H1 (cell line): ENCODE results near the gene THAP4. TPM values are rescaled to one million over a fixed set of nuclear protein-coding genes. Genes with fewer than 3 reads are reported as not detected.

Experiments used
- CTCF ChIA-PET: fragments of 300-600 bp; sonication (Branson Sonifier 250); formaldehyde crosslinking; loops from one replicate; lab custom pipeline; 2021; ENCODE audit not compliant: partially characterized antibody; lab: Charles Lee
- POLR2A ChIA-PET: fragments of 300-600 bp; sonication (Branson Sonifier 250); formaldehyde crosslinking; loops from one replicate; lab custom pipeline; 2021; ENCODE audit warnings: inconsistent platforms; ENCODE audit not compliant: partially characterized antibody; lab: Charles Lee
- DNase-seq, 2 experiments: peaks; one replicate each; pipeline versions ENCODE4 v3.0.0 to v3.0.0-alpha.2; 2010 to 2022; ENCODE audit warnings: low spot score in 2 of 2, low read depth in 1 of 2, mixed read lengths in 1 of 2
- FAIRE-seq: peaks from 2 replicates; lab custom pipeline; 2011; peaks lifted over from hg19 to GRCh38; lab: Jason Lieb, UNC
- H2AFZ ChIP-seq: 2 replicates; pipeline ENCODE4 v1.8.1; 2012; ENCODE audit warnings: low read length, inconsistent platforms
- H2AK5ac ChIP-seq: 2 replicates; pipeline ENCODE4 v1.6.1; 2013; ENCODE audit warnings: low read depth, low read length
- H2BK120ac ChIP-seq: replicated peaks from 2 replicates; pipeline ENCODE3; 2013; ENCODE audit warnings: low read depth, low read length, inconsistent platforms
- H2BK12ac ChIP-seq: 2 replicates; pipeline ENCODE4 v1.6.1; 2013; ENCODE audit warnings: low read depth, low read length
- H2BK15ac ChIP-seq: 2 replicates; pipeline ENCODE4 v1.6.1; 2013; ENCODE audit warnings: low read length
- H2BK20ac ChIP-seq: 2 replicates; pipeline ENCODE4 v1.6.1; 2013; ENCODE audit warnings: low read length
- H2BK5ac ChIP-seq: 2 replicates; pipeline ENCODE4 v1.6.1; 2013; ENCODE audit warnings: low read depth, low read length
- H3K14ac ChIP-seq: 2 replicates; pipeline ENCODE4 v1.6.1; 2013; ENCODE audit warnings: inconsistent platforms; ENCODE audit not compliant: insufficient read length
- H3K18ac ChIP-seq: 2 replicates; pipeline ENCODE4 v1.6.1; 2013; ENCODE audit warnings: low read length; ENCODE audit errors: extremely low read depth
- H3K23ac ChIP-seq: 2 replicates; pipeline ENCODE4 v1.6.1; 2013; ENCODE audit warnings: inconsistent platforms; ENCODE audit not compliant: insufficient read length
- H3K23me2 ChIP-seq: 2 replicates; pipeline ENCODE4 v1.6.1; 2013; ENCODE audit warnings: low read depth, low read length
- H3K27ac ChIP-seq: 2 replicates; pipeline ENCODE4 v1.6.1; 2011; ENCODE audit warnings: low read depth, low read length, inconsistent platforms
- H3K27me3 ChIP-seq, 4 experiments: replicated peaks in 1 of 4; 1 replicate in 1 of 4; 2 replicates in 3 of 4; pipeline versions ENCODE4 v1.6.1 to v1.8.1; 2011 to 2013; ENCODE audit warnings: low read length in 3 of 4, mild to moderate bottlenecking in 3 of 4, inconsistent platforms in 2 of 4, mixed read lengths in 2 of 4, moderate library complexity in 1 of 4; ENCODE audit not compliant: control insufficient read depth in 3 of 4, insufficient read depth in 3 of 4; ENCODE audit errors: extremely low read depth in 1 of 4
- H3K36me3 ChIP-seq, 4 experiments: 2 replicates each; pipeline versions ENCODE4 v1.6.1 to v1.8.1; 2011 to 2013; ENCODE audit warnings: mild to moderate bottlenecking in 4 of 4, low read length in 3 of 4, moderate library complexity in 2 of 4, control low read depth in 1 of 4, inconsistent platforms in 1 of 4; ENCODE audit not compliant: insufficient read depth in 4 of 4, control insufficient read depth in 2 of 4
- H3K4ac ChIP-seq: replicated peaks from 2 replicates; pipeline ENCODE3; 2013; ENCODE audit warnings: low read length, low read depth, mixed read lengths, inconsistent platforms; ENCODE audit not compliant: insufficient read length
- H3K4me1 ChIP-seq, 4 experiments: replicated peaks in 1 of 4; 1 replicate in 1 of 4; 2 replicates in 3 of 4; pipeline versions ENCODE4 v1.6.1 to v1.8.1; 2011 to 2013; ENCODE audit warnings: low read length in 3 of 4, inconsistent platforms in 2 of 4, mixed read lengths in 1 of 4; ENCODE audit not compliant: insufficient read depth in 4 of 4, control insufficient read depth in 3 of 4
- H3K4me2 ChIP-seq, 2 experiments: 2 replicates each; pipeline versions ENCODE4 v1.6.1 to v1.8.1; 2011 to 2013; ENCODE audit warnings: low read depth in 2 of 2, low read length in 2 of 2, control low read depth in 1 of 2, inconsistent platforms in 1 of 2, mild to moderate bottlenecking in 1 of 2; ENCODE audit not compliant: insufficient read depth in 1 of 2
- H3K4me3 ChIP-seq, 4 experiments: fragments of 200-600, 300-600 bp in 1 of 4; sonication (generic), shearing (Covaris generic), sonication (Bioruptor Twin) in 1 of 4; 2 replicates each; pipeline versions ENCODE4 v1.5.1 to v1.8.1; 2011 to 2016; ENCODE audit warnings: low read length in 4 of 4, low read depth in 3 of 4, control low read depth in 2 of 4, inconsistent platforms in 2 of 4, mild to moderate bottlenecking in 2 of 4, mixed read lengths in 1 of 4, moderate library complexity in 1 of 4; ENCODE audit not compliant: insufficient read depth in 2 of 4; ENCODE audit errors: extremely low read depth in 1 of 4
- H3K56ac ChIP-seq: replicated peaks from 2 replicates; pipeline ENCODE3; 2013; ENCODE audit warnings: low read depth, mild to moderate bottlenecking, mixed read lengths, low read length, inconsistent platforms; ENCODE audit not compliant: insufficient read length
- H3K79me1 ChIP-seq: 2 replicates; pipeline ENCODE4 v1.6.1; 2013; ENCODE audit warnings: low read depth, low read length, control low read depth
- H3K79me2 ChIP-seq, 2 experiments: 2 replicates each; pipeline versions ENCODE4 v1.6.1 to v1.8.1; 2012 to 2013; ENCODE audit warnings: low read length in 2 of 2, mild to moderate bottlenecking in 2 of 2, inconsistent platforms in 1 of 2; ENCODE audit not compliant: insufficient read depth in 2 of 2, control insufficient read depth in 1 of 2
- H3K9ac ChIP-seq, 4 experiments: replicated peaks in 1 of 4; 1 replicate in 1 of 4; 2 replicates in 3 of 4; pipeline versions ENCODE4 v1.6.1 to v1.8.1; 2011 to 2013; ENCODE audit warnings: low read depth in 3 of 4, low read length in 3 of 4, control low read depth in 2 of 4, mild to moderate bottlenecking in 2 of 4, moderate library complexity in 2 of 4, inconsistent platforms in 1 of 4; ENCODE audit errors: extremely low read depth in 1 of 4
- H3K9me3 ChIP-seq, 2 experiments: 2 replicates each; pipeline versions ENCODE4 v1.6.1 to v1.8.1; 2012 to 2013; ENCODE audit warnings: mild to moderate bottlenecking in 2 of 2, moderate library complexity in 2 of 2, control low read depth in 1 of 2, inconsistent platforms in 1 of 2, low read depth in 1 of 2, low read length in 1 of 2, mixed read lengths in 1 of 2; ENCODE audit not compliant: insufficient read depth in 2 of 2
- H4K20me1 ChIP-seq, 2 experiments: replicated peaks in 1 of 2; 2 replicates each; pipeline versions ENCODE3 to v1.8.1; 2011 to 2013; ENCODE audit warnings: inconsistent platforms in 2 of 2, low read length in 2 of 2, mild to moderate bottlenecking in 1 of 2; ENCODE audit not compliant: insufficient read depth in 2 of 2, control insufficient read depth in 1 of 2
- H4K5ac ChIP-seq: 2 replicates; pipeline ENCODE4 v1.6.1; 2013; ENCODE audit warnings: low read length, low read depth, mixed read lengths, inconsistent platforms; ENCODE audit not compliant: insufficient read length
- H4K8ac ChIP-seq: 2 replicates; pipeline ENCODE4 v1.8.0; 2013; ENCODE audit warnings: mild to moderate bottlenecking, moderate library complexity, low read length, inconsistent platforms; ENCODE audit not compliant: insufficient read depth; ENCODE audit errors: extremely low read depth
- H4K91ac ChIP-seq: replicated peaks from 2 replicates; pipeline ENCODE3; 2013; ENCODE audit warnings: low read length, mixed read lengths, inconsistent platforms; ENCODE audit not compliant: insufficient read length
- ASH2L ChIP-seq: fragments of 200-600, 300-600 bp; sonication (generic); IDR thresholded peaks from one replicate; pipeline ENCODE4 v1.7.1; 2017; ENCODE audit warnings: low read length
- BACH1 ChIP-seq: IDR thresholded peaks from 2 replicates; pipeline ENCODE4 v1.6.1; 2012; ENCODE audit warnings: low read length, improper control_type of control experiment
- CHD1 ChIP-seq: IDR thresholded peaks from 2 replicates; pipeline ENCODE4 v1.6.1; 2012; ENCODE audit warnings: low read depth, low read length, improper control_type of control experiment
- POLR2AphosphoS5 ChIP-seq: IDR thresholded peaks from 2 replicates; pipeline ENCODE4 v1.6.1; 2011; ENCODE audit warnings: low read depth, low read length
- SP1 ChIP-seq: IDR thresholded peaks from 2 replicates; pipeline ENCODE4 v1.6.1; 2011; ENCODE audit warnings: low read depth, low read length
- SUZ12 ChIP-seq: fragments of 200-600 bp; sonication (generic); IDR thresholded peaks from 2 replicates; pipeline ENCODE4 v1.6.1; 2012; ENCODE audit warnings: mild to moderate bottlenecking, inconsistent platforms, low read length, moderate library complexity, mixed read lengths
- TCF12 ChIP-seq: IDR thresholded peaks from 2 replicates; pipeline ENCODE4 v1.6.1; 2011; ENCODE audit warnings: low read depth, mild to moderate bottlenecking, low read length
- TEAD4 ChIP-seq: IDR thresholded peaks from 2 replicates; pipeline ENCODE4 v1.6.1; 2012; ENCODE audit warnings: low read depth, low read length, inconsistent platforms, mixed read lengths
- WGBS, 2 experiments: shearing (Covaris generic) in 1 of 2; methylation state at CpG; one replicate each; pipeline versions ENCODE4 v1.1.6 to v1.1.7; 2013 to 2015; ENCODE audit warnings: low lambda C conversion rate in 2 of 2, mixed read lengths in 2 of 2, inconsistent platforms in 1 of 2, low coverage in 1 of 2, missing lambda C conversion rate in 1 of 2; ENCODE audit not compliant: insufficient replicate concordance in 2 of 2, insufficient coverage in 1 of 2, insufficient read length in 1 of 2; ENCODE audit errors: extremely low coverage in 1 of 2, missing lambda C conversion rate in 1 of 2; 5-methylcytosine and 5-hydroxymethylcytosine counted together
- polyA plus RNA-seq, 7 experiments: library from polyadenylated mRNA; depleted of rRNA in 3 of 7; stranded (reverse) in 5 of 7; unstranded in 2 of 7; fragments of >200 nt in 5 of 7; fragments of 200-250 nt in 2 of 7; gene quantifications; 1 replicate in 5 of 7; 2 replicates in 1 of 7; 4 replicates in 1 of 7; pipeline versions ENCODE4 v1.2.1 to v1.2.3, GENCODE V29; 2011 to 2013; ENCODE audit warnings: missing spikeins in 2 of 7, mixed read lengths in 2 of 7
- total RNA-seq: library from RNA; stranded (reverse); fragmentation: NEBNext Ultra II Directional; extraction: Animal tissue kit (Norgen Biotek cat#: 25700); gene quantifications from 2 replicates; pipeline ENCODE4 v1.2.1, GENCODE V29; 2021
- TF ChIP-seq, protein P1 (sequence below), 3 experiments: IDR thresholded peaks; 1 replicate in 2 of 3; 2 replicates in 1 of 3; pipeline versions ENCODE4 v1.5.1 to v1.6.1; 2011; ENCODE audit warnings: low read length in 3 of 3, mild to moderate bottlenecking in 3 of 3, inconsistent platforms in 2 of 3, low read depth in 1 of 3, moderate library complexity in 1 of 3; ENCODE audit not compliant: insufficient read depth in 1 of 3; ENCODE audit errors: control extremely low read depth in 1 of 3

The THAP4 gene
- total and polyA plus RNA-seq, 2 of the 8 experiments (the other 6 are each of a cell fraction or from before 2014, with no cell fraction given), result 78.9 to 83.6 TPM

GRCh38 chr2:241560883-241561474, 76.0 kb downstream of the THAP4 start:
- Histone ChIP-seq H3K9ac (no peak overlapping the region), H4K8ac (no peak overlapping the region), H3K23ac (no peak overlapping the region), H2BK12ac (no peak overlapping the region), H3K56ac (no peak overlapping the region), H4K20me1 (peaks cover 6 to 18% of the 10 kb centered on the region in 2 experiments), H4K5ac (no peak overlapping the region), H3K27me3 (no peaks in the 10 kb centered on the region; a peak in 1 of 7 replicates), H2AFZ (no peak overlapping the region), H4K91ac (no peak overlapping the region), H3K23me2 (peaks cover 8% of the 10 kb centered on the region; the same call in 1 of the 2 replicates), H3K4me2 (no peak overlapping the region), H2BK15ac (no peak overlapping the region; the same call in 1 of the 2 replicates), H3K4me3 (no peak overlapping the region), H3K4ac (no peak overlapping the region), H3K18ac (no peak overlapping the region), H3K4me1 (peaks cover 0 to 10% (median 3%) of the 10 kb centered on the region in 4 experiments; a peak in 4 of 7 replicates), H3K79me2 (peaks cover 0 to 5% of the 10 kb centered on the region in 2 experiments; a peak in 1 of 4 replicates), H2BK20ac (no peak overlapping the region), H3K14ac (no peak overlapping the region), H2BK120ac (no peak overlapping the region), H3K36me3 (no peaks in the 10 kb centered on the region), H2BK5ac (no peak overlapping the region), H2AK5ac (no peak overlapping the region), H3K27ac (no peak overlapping the region), H3K9me3 (0 out of 4 replicates have a peak, but pooled peaks cover 0 to 4% of the 10 kb centered on the region in 2 experiments), H3K79me1 (peaks cover 5% of the 10 kb centered on the region)
- FAIRE-seq (no peak), DNase-seq (no peak)
- ChIA-PET POLR2A (interaction anchor here (3.0 to 3.5 kb wide), 2 partner anchors 9 to 19 kb away, joined by 7 to 22 read pairs; no protein-coding TSS in a partner anchor), CTCF (interaction anchor here (0.9 kb wide), 1 partner anchor 37 kb away, joined by 4 read pairs; no protein-coding TSS in a partner anchor)
- WGBS, 2 experiments, result 90% methylated on average over 17 of the region's 19 CpGs; no CpG with 5 or more reads in 1 of the 2 experiments
- TF ChIP-seq SP1 (no peak), BACH1 (no peak), POLR2AphosphoS5 (no peak), ASH2L (no peak), TCF12 (no peak), CHD1 (no peak), SUZ12 (no peak), TEAD4 (no peak)
- TF ChIP-seq, protein P1, sequence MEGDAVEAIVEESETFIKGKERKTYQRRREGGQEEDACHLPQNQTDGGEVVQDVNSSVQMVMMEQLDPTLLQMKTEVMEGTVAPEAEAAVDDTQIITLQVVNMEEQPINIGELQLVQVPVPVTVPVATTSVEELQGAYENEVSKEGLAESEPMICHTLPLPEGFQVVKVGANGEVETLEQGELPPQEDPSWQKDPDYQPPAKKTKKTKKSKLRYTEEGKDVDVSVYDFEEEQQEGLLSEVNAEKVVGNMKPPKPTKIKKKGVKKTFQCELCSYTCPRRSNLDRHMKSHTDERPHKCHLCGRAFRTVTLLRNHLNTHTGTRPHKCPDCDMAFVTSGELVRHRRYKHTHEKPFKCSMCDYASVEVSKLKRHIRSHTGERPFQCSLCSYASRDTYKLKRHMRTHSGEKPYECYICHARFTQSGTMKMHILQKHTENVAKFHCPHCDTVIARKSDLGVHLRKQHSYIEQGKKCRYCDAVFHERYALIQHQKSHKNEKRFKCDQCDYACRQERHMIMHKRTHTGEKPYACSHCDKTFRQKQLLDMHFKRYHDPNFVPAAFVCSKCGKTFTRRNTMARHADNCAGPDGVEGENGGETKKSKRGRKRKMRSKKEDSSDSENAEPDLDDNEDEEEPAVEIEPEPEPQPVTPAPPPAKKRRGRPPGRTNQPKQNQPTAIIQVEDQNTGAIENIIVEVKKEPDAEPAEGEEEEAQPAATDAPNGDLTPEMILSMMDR (IDR thresholded peaks at IDR 0.05; ENCODE audit: control extremely low read depth in 1 of 3, insufficient read depth in 1 of 3, low read depth in 1 of 3, low read length in 3 of 3), result no peak
